Panc1 (cell line): Measurements from ENCODE around the gene TENM3. TPM values are rescaled to one million over a fixed set of nuclear protein-coding genes. Genes with fewer than 3 reads are reported as not detected.
A peak's percentile ranks its signal among the peaks of the same experiment; 100 is the strongest.

ENCODE experiments used
- ATAC-seq: fragments of 200-7000 bp; cut with Tn5 transposase; 2 replicates; pipeline ENCODE4 v1.9.1; 2020; ENCODE audit warnings: mild to moderate bottlenecking, moderate library complexity
- BruUV-seq: library from RNA; stranded (reverse); fragments of 400-500 nt; replicated peaks from 2 replicates; lab custom pipeline; 2021; lab: Mats Ljungman, UMichigan
- CTCF ChIA-PET: fragments of 300-600 bp; sonication (Branson Sonifier 250); formaldehyde crosslinking; loops from one replicate; lab custom pipeline; 2022; ENCODE audit warnings: antibody characterized with exemption; lab: Charles Lee
- POLR2A ChIA-PET: fragments of 300-600 bp; sonication (Branson Sonifier 250); formaldehyde crosslinking; loops from one replicate; lab custom pipeline; 2022; ENCODE audit warnings: antibody characterized with exemption; lab: Charles Lee
- DNase-seq: peaks from one replicate; pipeline ENCODE4 v3.0.0-alpha.2; 2010; ENCODE audit warnings: low read depth, low spot score
- H3K27ac ChIP-seq: 2 replicates; pipeline ENCODE4 v1.5.1; 2011; ENCODE audit warnings: mild to moderate bottlenecking, low read length, inconsistent platforms
- H3K27me3 ChIP-seq: fragments of 200-500 bp; sonication (Bioruptor generic); 2 replicates; pipeline ENCODE4 v1.6.0; 2014; ENCODE audit warnings: low read length, inconsistent platforms; ENCODE audit not compliant: control insufficient read depth, insufficient read depth
- H3K36me3 ChIP-seq: fragments of 200-500 bp; sonication (Bioruptor generic); 2 replicates; pipeline ENCODE4 v1.5.1; 2014; ENCODE audit warnings: inconsistent platforms, mild to moderate bottlenecking, low read length, moderate library complexity; ENCODE audit not compliant: control insufficient read depth, insufficient read depth
- H3K4me1 ChIP-seq: 2 replicates; pipeline ENCODE4 v1.5.1; 2011; ENCODE audit warnings: inconsistent platforms, mild to moderate bottlenecking, low read length, moderate library complexity; ENCODE audit not compliant: control insufficient read depth, insufficient read depth
- H3K4me3 ChIP-seq, 2 experiments: 2 replicates each; pipeline ENCODE4 v1.5.1; 2011 to 2012; ENCODE audit warnings: low read depth in 2 of 2, low read length in 2 of 2, mild to moderate bottlenecking in 2 of 2, inconsistent platforms in 1 of 2, moderate library complexity in 1 of 2
- H3K9me3 ChIP-seq: fragments of 200-500 bp; sonication (Bioruptor generic); 2 replicates; pipeline ENCODE4 v1.5.1; 2014; ENCODE audit warnings: low read depth, mild to moderate bottlenecking, inconsistent platforms, low read length, moderate library complexity; ENCODE audit not compliant: control insufficient read depth, insufficient read depth
- CTCF ChIP-seq: fragments of 450-650 bp; IDR thresholded peaks from 2 replicates; pipeline ENCODE4 v1.5.1; 2017; ENCODE audit warnings: mild to moderate bottlenecking
- POLR2AphosphoS5 ChIP-seq: IDR thresholded peaks from 2 replicates; pipeline ENCODE4 v1.6.1; 2012; ENCODE audit warnings: mild to moderate bottlenecking, low read depth, low read length, moderate library complexity
- REST ChIP-seq, 2 experiments: IDR thresholded peaks; 2 replicates each; pipeline ENCODE4 v1.6.1; 2011 to 2012; ENCODE audit warnings: low read depth in 2 of 2, control low read depth in 1 of 2, low read length in 1 of 2, mild to moderate bottlenecking in 1 of 2, moderate library complexity in 1 of 2; ENCODE audit not compliant: insufficient read depth in 1 of 2
- SIN3A ChIP-seq: IDR thresholded peaks from 2 replicates; pipeline ENCODE4 v1.6.1; 2012; ENCODE audit warnings: low read depth, mild to moderate bottlenecking, low read length, moderate library complexity, borderline replicate concordance; ENCODE audit not compliant: insufficient read depth
- TCF7L2 ChIP-seq: IDR thresholded peaks from 2 replicates; pipeline ENCODE4 v1.6.1; 2011; ENCODE audit warnings: mild to moderate bottlenecking, low read depth, low read length, inconsistent platforms
- in situ Hi-C: cut with HindIII; loops from 2 replicates; pipeline ENCODE4 v1.10.0; 2016; ENCODE audit warnings: low sequenced_read_pairs, low pct_unique_long_range_greater_than_20kb
- intact Hi-C: fragments of 100-400 bp; cut with micrococcal nuclease; formaldehyde crosslinking; loops from one replicate; pipeline ENCODE4 v1.10.0; 2022; ENCODE audit not compliant: unreplicated experiment
- total RNA-seq: library from RNA; stranded (reverse); gene quantifications from one replicate; pipeline ENCODE4 v1.2.1, GENCODE V29; 2021; ENCODE audit not compliant: unreplicated experiment

Gene TENM3
- total RNA-seq, 1 experiment from 2014 or later: 0.95 TPM

GRCh38 chr4:182749667-182750167, 506.5 kb downstream of the TENM3 start:
- in situ Hi-C loops (no loop called here), intact Hi-C loops (no loop called here)
- ChIA-PET POLR2A (interaction anchor here (0.5 kb wide), 1 partner anchor 37 kb away, joined by 10 read pairs; no protein-coding TSS in a partner anchor), CTCF (no interaction called here)
- BruUV-seq: no TSS peak
- H3K27ac ChIP-seq: no peak overlapping the region
- ATAC-seq (no peak), DNase-seq (peak; percentile 7)
- no peak for TF ChIP-seq SIN3A
- no peak for TF ChIP-seq POLR2AphosphoS5
- no peak for TF ChIP-seq REST (IDR thresholded peaks at IDR 0.05; ENCODE audit: insufficient read depth in 1 of 2, low read depth in 2 of 2, low read length in 1 of 2)
- TF ChIP-seq CTCF: no peak
- TF ChIP-seq TCF7L2: no peak
- no peaks in the 10 kb centered on the region for H3K36me3 ChIP-seq
- no peak overlapping the region for H3K4me3 ChIP-seq
- H3K27me3 ChIP-seq: no peaks in the 10 kb centered on the region
- no peaks in the 10 kb centered on the region for H3K4me1 ChIP-seq
- no peaks in the 10 kb centered on the region for H3K9me3 ChIP-seq

GRCh38 chr4:182752158-182752910, 509.1 kb downstream of the TENM3 start:
- POLR2A ChIA-PET: no interaction called here
- Histone ChIP-seq H3K4me1 (no peaks in the 10 kb centered on the region), H3K27me3 (no peaks in the 10 kb centered on the region), H3K27ac (no peak overlapping the region), H3K9me3 (no peaks in the 10 kb centered on the region), H3K4me3 (no peak overlapping the region), H3K36me3 (no peaks in the 10 kb centered on the region)
- in situ Hi-C loops: no loop called here
- CTCF ChIA-PET: no interaction called here
- ATAC-seq: no peak
- no TSS peak for BruUV-seq
- DNase-seq: no peak
- TF ChIP-seq REST (IDR thresholded peaks at IDR 0.05; ENCODE audit: insufficient read depth in 1 of 2, low read depth in 2 of 2, low read length in 1 of 2) (no peak), POLR2AphosphoS5 (no peak)
- intact Hi-C loops: no loop called here
